Measurements from ENCODE around the gene RPUSD2.

The RPUSD2 gene

GRCh38 chr15:40603935-40604334, 34.8 kb downstream of the RPUSD2 start:
- Histone ChIP-seq H3K36me3 (ENCODE audit: control insufficient read depth, insufficient read depth, low read length) (no peaks in the 10 kb centered on the region), H3K27ac (ENCODE audit: insufficient read depth, low read depth, low read length, poor library complexity, severe bottlenecking) (no peak overlapping the region)

DNA sequence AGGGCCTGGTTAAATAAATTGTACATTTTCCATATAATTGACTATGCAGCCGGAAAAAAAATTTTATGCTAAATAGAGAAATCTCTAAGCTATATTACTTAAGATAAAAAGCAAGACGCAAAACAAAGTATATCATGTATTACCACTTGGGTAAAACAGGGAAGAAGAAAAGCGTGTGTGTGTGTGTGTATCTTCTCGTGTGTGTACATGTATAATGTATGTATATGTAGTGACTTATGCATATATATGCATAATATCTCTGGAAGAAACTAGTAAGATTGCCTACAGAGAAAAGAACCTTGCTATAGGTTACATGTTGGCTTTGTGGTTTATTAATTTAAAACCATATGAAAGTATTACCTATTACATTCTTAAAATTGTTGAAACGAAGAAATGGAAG, 44.0 kb downstream of the RPUSD2 start:
- Histone ChIP-seq H3K36me3 (ENCODE audit: control insufficient read depth, insufficient read depth, low read length) (no peaks in the 10 kb centered on the region), H3K27ac (ENCODE audit: insufficient read depth, low read depth, low read length, poor library complexity, severe bottlenecking) (no peak overlapping the region), H3K4me3 (ENCODE audit: insufficient read depth, low read depth, low read length) (no peak overlapping the region), H3K27me3 (ENCODE audit: control insufficient read depth, insufficient read depth, low read length, poor library complexity, severe bottlenecking) (no peaks in the 10 kb centered on the region), H3K4me1 (ENCODE audit: control insufficient read depth, insufficient read depth, low read length) (no peaks in the 10 kb centered on the region), H3K9me3 (ENCODE audit: control insufficient read depth, low read length) (no peaks in the 10 kb centered on the region)
- 70 to 85% methylated on average over 3 of the region's 5 CpGs for WGBS, 2 experiments

More at GRCh38 chr15:40603935-40604334, 34.8 kb downstream of the RPUSD2 start:
- H3K4me1 ChIP-seq (ENCODE audit: control insufficient read depth, insufficient read depth, low read length) = no peaks in the 10 kb centered on the region
- no peaks in the 10 kb centered on the region for H3K9me3 ChIP-seq (ENCODE audit: control insufficient read depth, low read length)
- H3K4me3 ChIP-seq (ENCODE audit: insufficient read depth, low read depth, low read length) = no peak overlapping the region
- no peaks in the 10 kb centered on the region for H3K27me3 ChIP-seq (ENCODE audit: control insufficient read depth, insufficient read depth, low read length, poor library complexity, severe bottlenecking)

GRCh38 chr15:40618023-40618422, 48.9 kb downstream of the RPUSD2 start:
- H3K9me3 ChIP-seq (ENCODE audit: control insufficient read depth, low read length) = no peaks in the 10 kb centered on the region
- no peaks in the 10 kb centered on the region for H3K4me1 ChIP-seq (ENCODE audit: control insufficient read depth, insufficient read depth, low read length)
- 100% methylated on average over 1 of the region's 2 CpGs for WGBS, 2 experiments
- no peak overlapping the region for H3K27ac ChIP-seq (ENCODE audit: insufficient read depth, low read depth, low read length, poor library complexity, severe bottlenecking)
- peaks cover 10% of the 10 kb centered on the region for H3K36me3 ChIP-seq (ENCODE audit: control insufficient read depth, insufficient read depth, low read length)
- H3K27me3 ChIP-seq (ENCODE audit: control insufficient read depth, insufficient read depth, low read length, poor library complexity, severe bottlenecking) = no peaks in the 10 kb centered on the region
- no peak overlapping the region for H3K4me3 ChIP-seq (ENCODE audit: insufficient read depth, low read depth, low read length)

DNA sequence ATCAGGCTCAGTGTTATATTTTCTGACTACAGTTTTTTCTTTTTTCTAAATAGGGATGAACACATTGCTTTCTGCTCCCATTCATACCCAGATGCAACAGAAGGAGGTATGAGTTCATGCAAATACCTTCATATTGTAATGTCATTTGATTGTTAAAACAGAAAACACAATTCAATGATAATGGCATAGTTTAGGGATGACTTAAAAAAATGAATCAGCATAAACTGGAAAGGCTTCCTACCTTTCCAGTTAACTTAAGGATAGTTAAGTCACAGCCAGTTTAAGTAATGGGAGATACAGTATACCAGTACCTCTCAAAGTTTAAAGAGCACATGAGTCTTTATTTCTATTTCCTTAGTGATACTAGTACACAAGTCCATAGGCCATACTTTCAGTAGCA, 49.8 kb downstream of the RPUSD2 start:
- no peak overlapping the region for H3K27ac ChIP-seq (ENCODE audit: insufficient read depth, low read depth, low read length, poor library complexity, severe bottlenecking)
- no peak overlapping the region for H3K4me3 ChIP-seq (ENCODE audit: insufficient read depth, low read depth, low read length)
- H3K4me1 ChIP-seq (ENCODE audit: control insufficient read depth, insufficient read depth, low read length) = no peaks in the 10 kb centered on the region
- H3K36me3 ChIP-seq (ENCODE audit: control insufficient read depth, insufficient read depth, low read length) = peaks cover 10% of the 10 kb centered on the region
- H3K9me3 ChIP-seq (ENCODE audit: control insufficient read depth, low read length) = no peaks in the 10 kb centered on the region
- H3K27me3 ChIP-seq (ENCODE audit: control insufficient read depth, insufficient read depth, low read length, poor library complexity, severe bottlenecking) = no peaks in the 10 kb centered on the region

DNA sequence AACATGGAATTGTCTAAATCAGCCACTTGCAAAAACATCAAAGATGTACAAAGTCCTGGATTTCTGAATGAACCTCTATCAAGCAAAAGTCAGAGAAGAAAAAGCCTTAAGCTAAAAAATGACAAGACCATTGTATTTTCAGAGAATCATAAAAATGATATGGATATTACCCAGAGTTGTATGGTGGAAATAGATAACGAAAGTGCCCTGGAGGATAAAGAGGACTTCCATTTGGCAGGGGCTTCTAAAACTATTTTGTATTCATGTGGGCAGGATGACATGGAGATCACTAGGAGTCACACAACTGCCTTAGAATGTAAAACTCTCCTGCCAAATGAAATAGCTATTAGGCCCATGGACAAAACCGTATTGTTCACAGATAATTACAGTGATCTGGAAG, 54.3 kb downstream of the RPUSD2 start:
- Histone ChIP-seq H3K4me1 (ENCODE audit: control insufficient read depth, insufficient read depth, low read length) (no peaks in the 10 kb centered on the region), H3K9me3 (ENCODE audit: control insufficient read depth, low read length) (no peaks in the 10 kb centered on the region), H3K4me3 (ENCODE audit: insufficient read depth, low read depth, low read length) (no peak overlapping the region), H3K27ac (ENCODE audit: insufficient read depth, low read depth, low read length, poor library complexity, severe bottlenecking) (no peak overlapping the region), H3K36me3 (ENCODE audit: control insufficient read depth, insufficient read depth, low read length) (peaks cover 10% of the 10 kb centered on the region), H3K27me3 (ENCODE audit: control insufficient read depth, insufficient read depth, low read length, poor library complexity, severe bottlenecking) (no peaks in the 10 kb centered on the region)
- WGBS, 2 experiments = 95 to 97% methylated on average over 2 of the region's 2 CpGs

Data from ectodermal cell (in vitro differentiated cells).